Epithelial cell of proximal tubule (primary cell): ENCODE data around the gene NEGR1. TPM values are rescaled to one million over a fixed set of nuclear protein-coding genes. Genes with fewer than 3 reads are reported as not detected.

Experiments
- DNase-seq: peaks from one replicate; pipeline ENCODE4 v3.0.0-alpha.2; 2011; ENCODE audit warnings: low read depth
- H3K4me3 ChIP-seq: 2 replicates; pipeline ENCODE4 v1.5.1; 2011; ENCODE audit warnings: low read depth, mild to moderate bottlenecking, low read length
- total RNA-seq: library from RNA; depleted of rRNA; stranded (reverse); fragments of >200 nt; gene quantifications from 2 replicates; pipeline ENCODE4 v1.2.3, GENCODE V29; 2015
- TF ChIP-seq, protein P1 (sequence below): conservative IDR thresholded peaks from 2 replicates; pipeline ENCODE4 v1.5.1; 2012; ENCODE audit warnings: low read depth, mild to moderate bottlenecking, low read length

NEGR1 gene
- total RNA-seq, 1 donor from 2014 or later = 3.1 TPM

DNA sequence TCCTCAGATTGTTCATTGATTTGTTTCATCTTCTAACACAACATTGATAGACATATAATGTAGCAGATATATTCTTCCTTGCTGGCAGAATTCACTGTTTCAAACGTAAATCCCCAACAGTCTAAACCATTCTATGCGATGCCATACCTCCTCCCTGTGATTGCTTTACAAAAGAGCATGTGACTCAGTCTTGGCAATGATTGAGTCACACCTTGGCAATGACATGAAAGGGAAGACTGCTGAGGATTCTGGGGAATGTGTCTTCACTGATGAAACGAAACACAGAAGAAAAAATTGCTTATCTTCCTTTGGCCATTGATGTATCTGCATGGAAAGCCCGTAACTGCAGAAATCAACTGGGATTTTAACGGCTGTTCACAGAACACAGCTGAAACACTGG lies 791.9 kb downstream of the NEGR1 start:
- DNase-seq = no peak
- H3K4me3 ChIP-seq = no peak overlapping the region
- TF ChIP-seq, protein P1, sequence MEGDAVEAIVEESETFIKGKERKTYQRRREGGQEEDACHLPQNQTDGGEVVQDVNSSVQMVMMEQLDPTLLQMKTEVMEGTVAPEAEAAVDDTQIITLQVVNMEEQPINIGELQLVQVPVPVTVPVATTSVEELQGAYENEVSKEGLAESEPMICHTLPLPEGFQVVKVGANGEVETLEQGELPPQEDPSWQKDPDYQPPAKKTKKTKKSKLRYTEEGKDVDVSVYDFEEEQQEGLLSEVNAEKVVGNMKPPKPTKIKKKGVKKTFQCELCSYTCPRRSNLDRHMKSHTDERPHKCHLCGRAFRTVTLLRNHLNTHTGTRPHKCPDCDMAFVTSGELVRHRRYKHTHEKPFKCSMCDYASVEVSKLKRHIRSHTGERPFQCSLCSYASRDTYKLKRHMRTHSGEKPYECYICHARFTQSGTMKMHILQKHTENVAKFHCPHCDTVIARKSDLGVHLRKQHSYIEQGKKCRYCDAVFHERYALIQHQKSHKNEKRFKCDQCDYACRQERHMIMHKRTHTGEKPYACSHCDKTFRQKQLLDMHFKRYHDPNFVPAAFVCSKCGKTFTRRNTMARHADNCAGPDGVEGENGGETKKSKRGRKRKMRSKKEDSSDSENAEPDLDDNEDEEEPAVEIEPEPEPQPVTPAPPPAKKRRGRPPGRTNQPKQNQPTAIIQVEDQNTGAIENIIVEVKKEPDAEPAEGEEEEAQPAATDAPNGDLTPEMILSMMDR = no peak

DNA sequence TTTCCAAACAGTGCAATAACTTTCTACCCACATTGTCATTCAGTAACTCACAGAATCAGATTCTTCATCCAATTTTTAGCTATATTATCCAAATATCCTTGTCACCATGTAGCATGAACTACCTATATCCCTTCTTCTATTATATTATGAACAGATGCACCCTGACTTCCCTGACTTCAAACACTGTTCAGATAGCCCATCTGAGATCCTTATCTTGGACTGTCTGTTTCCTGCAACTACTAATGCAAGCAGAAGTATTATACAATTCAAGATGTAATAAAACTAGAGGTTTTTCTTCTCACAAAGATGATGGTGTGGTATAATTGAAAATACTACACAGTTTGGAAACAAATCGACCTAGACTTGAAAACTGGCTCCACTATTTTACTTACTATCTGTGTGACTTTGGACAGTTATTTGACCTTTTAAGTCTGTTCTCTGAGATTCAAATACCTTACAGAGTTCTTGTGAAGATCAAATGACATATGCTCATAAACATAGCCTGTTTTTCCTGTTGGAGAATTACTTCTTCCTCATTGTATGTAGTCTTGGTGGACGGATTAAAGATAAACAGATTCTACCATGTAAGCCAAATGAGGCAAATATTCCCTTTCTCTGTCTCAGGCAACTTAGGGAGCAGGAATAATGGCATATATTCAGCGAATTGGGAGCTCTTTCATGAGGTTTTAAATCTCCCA lies 793.6 kb downstream of the NEGR1 start:
- TF ChIP-seq, protein P1 = no peak
- DNase-seq = no peak
- no peak overlapping the region for H3K4me3 ChIP-seq

DNA sequence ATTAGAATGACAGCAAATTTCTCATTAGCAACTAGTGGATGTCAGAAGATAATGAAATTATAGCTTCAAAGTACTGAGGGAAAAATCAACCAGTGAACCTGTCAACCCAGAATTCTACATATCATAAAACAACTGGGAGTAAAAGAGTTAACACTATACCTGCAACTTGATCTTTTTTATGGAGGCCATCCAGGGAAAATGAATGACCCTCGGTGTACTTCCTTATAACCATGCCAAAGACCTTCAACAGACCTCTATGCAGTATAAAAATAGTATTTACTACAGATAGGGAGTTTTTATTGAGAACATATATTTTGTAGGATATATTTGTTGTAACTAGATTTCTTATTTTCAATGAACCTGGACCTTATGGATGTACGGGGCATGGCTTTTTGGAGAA lies 809.0 kb downstream of the NEGR1 start:
- TF ChIP-seq, protein P1 = no peak
- DNase-seq = no peak
- no peak overlapping the region for H3K4me3 ChIP-seq

DNA sequence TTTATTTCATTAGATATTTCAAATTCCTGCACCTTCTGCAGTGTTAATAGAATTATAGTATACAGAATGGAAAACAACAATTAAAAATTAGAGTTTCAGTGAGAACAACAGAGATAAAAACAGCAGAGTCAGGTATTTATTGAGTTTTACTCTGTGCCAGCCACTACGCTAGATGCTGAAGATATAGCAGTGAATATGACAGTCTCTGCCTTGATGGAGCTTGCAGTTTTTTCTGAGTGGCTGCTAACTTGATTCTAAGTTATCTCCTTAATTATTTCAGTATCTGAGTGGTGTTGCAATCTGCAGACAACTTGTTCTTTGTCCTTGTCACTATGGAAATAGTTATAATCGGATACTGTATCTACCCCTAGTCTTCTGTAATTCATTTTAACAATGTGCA lies 817.2 kb downstream of the NEGR1 start:
- no peak overlapping the region for H3K4me3 ChIP-seq
- TF ChIP-seq, protein P1 = no peak
- DNase-seq = no peak

DNA sequence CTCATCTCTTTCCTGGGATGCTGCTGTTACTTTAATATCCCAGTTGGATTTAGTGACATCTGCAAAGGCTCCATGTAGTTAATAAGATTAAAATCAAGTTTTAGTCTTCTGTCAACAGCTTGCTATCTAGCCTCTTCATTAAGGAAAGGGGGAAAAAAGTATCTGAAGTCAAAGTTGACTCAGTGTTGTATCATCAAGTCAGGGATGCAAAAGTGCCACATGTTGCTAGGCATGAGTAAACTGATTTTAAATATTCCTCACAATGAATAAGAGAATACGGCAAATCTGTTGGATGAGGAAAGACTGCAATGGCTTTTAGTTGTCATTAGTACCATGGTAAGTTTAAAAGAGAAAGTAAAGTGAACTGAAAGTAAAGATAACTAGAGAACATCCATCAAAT lies 818.3 kb downstream of the NEGR1 start:
- DNase-seq = no peak
- no peak overlapping the region for H3K4me3 ChIP-seq
- TF ChIP-seq, protein P1 = no peak

DNA sequence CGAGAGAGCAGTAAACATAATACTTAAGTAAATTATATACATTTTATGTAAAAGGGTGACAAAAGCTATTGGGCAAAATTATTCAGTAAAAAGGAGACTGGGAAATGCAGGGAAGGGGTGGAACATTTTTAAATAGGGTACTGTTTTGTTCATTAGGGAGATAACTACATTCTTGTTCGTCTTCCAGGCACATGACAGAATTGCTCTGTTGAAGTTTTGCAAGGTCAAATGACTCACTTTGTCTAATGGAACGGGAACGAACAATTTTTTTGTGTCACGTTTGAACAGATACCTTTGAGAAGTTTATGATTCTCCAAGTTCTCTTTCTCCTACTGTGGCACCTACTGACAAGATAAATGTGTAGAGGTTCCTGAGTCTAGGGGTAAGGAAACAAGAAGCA lies 819.2 kb downstream of the NEGR1 start:
- H3K4me3 ChIP-seq = no peak overlapping the region
- DNase-seq = no peak
- TF ChIP-seq, protein P1 = no peak

DNA sequence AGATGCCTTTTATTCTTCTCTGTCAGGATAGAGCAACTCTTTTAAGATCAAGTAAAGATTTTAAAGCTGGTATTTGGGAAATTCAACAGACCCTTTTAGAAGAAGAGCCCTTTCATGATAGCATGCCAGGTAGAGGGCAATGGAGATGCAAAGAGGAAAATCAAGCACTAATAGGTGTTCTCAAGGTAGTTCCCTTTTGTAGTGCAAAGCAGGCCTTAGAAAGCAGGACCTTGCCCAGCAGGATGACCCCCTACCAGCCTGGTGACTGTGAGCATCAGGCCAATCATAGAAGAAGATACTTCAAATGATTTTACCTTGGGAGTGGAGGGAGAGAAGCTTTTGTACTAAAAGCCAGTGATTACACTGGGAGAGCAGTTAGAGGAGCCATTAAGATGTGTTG lies 820.1 kb downstream of the NEGR1 start:
- H3K4me3 ChIP-seq = no peak overlapping the region
- TF ChIP-seq, protein P1 = no peak
- DNase-seq = no peak
